ENCODE data around the gene APOC3.

Gene APOC3

GRCh38 chr11:116807601-116808261 is 22.0 kb upstream of the APOC3 start:
- no peak for DNase-seq

GRCh38 chr11:116808262-116809175 is 21.2 kb upstream of the APOC3 start:
- no peak for DNase-seq

- DNase-seq: no peak
Measured at GRCh38 chr11:116811194-116811593, 18.5 kb upstream of the APOC3 start.

GRCh38 chr11:116812109-116812508 is 17.6 kb upstream of the APOC3 start:
- DNase-seq: no peak

- no peak for DNase-seq
Measured at GRCh38 chr11:116813170-116813569, 16.5 kb upstream of the APOC3 start.

GRCh38 chr11:116813781-116814471 is 15.8 kb upstream of the APOC3 start:
- DNase-seq: no peak

- no peak for DNase-seq
Measured at GRCh38 chr11:116814502-116814901, 15.2 kb upstream of the APOC3 start.

GRCh38 chr11:116819049-116819448 is 10.7 kb upstream of the APOC3 start:
- no peak for DNase-seq

- no peak for DNase-seq
Measured at GRCh38 chr11:116821050-116821918, 8.4 kb upstream of the APOC3 start.

GRCh38 chr11:116822575-116822974 is 7.1 kb upstream of the APOC3 start:
- no peak for DNase-seq

- no peak for DNase-seq
Measured at GRCh38 chr11:116823031-116823843, 6.5 kb upstream of the APOC3 start, which contains the start of gene APOA4. TSS of gene APOA4 (minus strand) at chr11:116823304. CDS start at chr11:116823191, 113 bp downstream.

- DNase-seq: no peak
Measured at GRCh38 chr11:116825434-116825833, 4.3 kb upstream of the APOC3 start.

- no peak for DNase-seq
Measured at GRCh38 chr11:116825854-116826750, 3.6 kb upstream of the APOC3 start.

- no peak for DNase-seq
Measured at GRCh38 chr11:116826751-116827431, 2.8 kb upstream of the APOC3 start.

GRCh38 chr11:116827461-116827860 is 2.2 kb upstream of the APOC3 start:
- no peak for DNase-seq

GRCh38 chr11:116828632-116829524 is 829 bp upstream of the APOC3 start:
- no peak for DNase-seq

- no peak for DNase-seq
Measured at GRCh38 chr11:116830184-116830912, 641 bp downstream of the APOC3 start.

GRCh38 chr11:116831790-116832349 is 2.2 kb downstream of the APOC3 start:
- no peak for DNase-seq
